Epithelial cell of esophagus (primary cell): Measurements from ENCODE around the gene NUP93.
A peak's percentile ranks its signal among the peaks of the same experiment; 100 is the strongest.

Source experiments
- DNase-seq: peaks from one replicate; pipeline ENCODE4 v3.0.0; 2010; ENCODE audit warnings: low read depth
- H3K4me3 ChIP-seq: 2 replicates; pipeline ENCODE4 v1.5.1; 2011; ENCODE audit warnings: mild to moderate bottlenecking, low read length, control low read depth
- TF ChIP-seq, protein P1 (sequence below): IDR thresholded peaks from 2 replicates; pipeline ENCODE4 v1.5.1; 2011; ENCODE audit warnings: low read depth, mild to moderate bottlenecking, low read length, control low read depth, inconsistent platforms; ENCODE audit not compliant: insufficient read depth; ENCODE audit errors: missing control alignments

Gene NUP93

DNA sequence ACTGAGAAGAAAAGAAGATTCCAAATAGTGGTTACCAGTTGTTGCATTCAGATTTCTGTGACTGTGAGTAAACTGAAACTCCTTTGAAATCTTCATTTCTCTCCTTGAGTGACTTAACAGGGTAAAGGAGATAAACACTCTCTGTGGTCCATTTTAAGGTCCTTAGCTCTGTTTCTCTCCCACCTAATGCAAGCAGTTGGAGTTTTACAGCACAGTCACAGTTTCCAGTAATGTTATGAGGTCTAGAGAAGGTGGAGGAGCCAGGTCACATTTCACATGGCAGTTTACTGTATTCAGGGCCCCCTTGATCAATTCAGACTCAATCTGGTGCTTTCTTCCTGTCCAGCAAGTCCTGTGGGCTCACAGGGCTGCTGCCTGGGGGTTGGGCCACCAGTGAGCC is 102.8 kb downstream of the NUP93 start:
- no peak overlapping the region for H3K4me3 ChIP-seq
- TF ChIP-seq, protein P1, sequence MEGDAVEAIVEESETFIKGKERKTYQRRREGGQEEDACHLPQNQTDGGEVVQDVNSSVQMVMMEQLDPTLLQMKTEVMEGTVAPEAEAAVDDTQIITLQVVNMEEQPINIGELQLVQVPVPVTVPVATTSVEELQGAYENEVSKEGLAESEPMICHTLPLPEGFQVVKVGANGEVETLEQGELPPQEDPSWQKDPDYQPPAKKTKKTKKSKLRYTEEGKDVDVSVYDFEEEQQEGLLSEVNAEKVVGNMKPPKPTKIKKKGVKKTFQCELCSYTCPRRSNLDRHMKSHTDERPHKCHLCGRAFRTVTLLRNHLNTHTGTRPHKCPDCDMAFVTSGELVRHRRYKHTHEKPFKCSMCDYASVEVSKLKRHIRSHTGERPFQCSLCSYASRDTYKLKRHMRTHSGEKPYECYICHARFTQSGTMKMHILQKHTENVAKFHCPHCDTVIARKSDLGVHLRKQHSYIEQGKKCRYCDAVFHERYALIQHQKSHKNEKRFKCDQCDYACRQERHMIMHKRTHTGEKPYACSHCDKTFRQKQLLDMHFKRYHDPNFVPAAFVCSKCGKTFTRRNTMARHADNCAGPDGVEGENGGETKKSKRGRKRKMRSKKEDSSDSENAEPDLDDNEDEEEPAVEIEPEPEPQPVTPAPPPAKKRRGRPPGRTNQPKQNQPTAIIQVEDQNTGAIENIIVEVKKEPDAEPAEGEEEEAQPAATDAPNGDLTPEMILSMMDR = no peak
- DNase-seq = no peak

DNA sequence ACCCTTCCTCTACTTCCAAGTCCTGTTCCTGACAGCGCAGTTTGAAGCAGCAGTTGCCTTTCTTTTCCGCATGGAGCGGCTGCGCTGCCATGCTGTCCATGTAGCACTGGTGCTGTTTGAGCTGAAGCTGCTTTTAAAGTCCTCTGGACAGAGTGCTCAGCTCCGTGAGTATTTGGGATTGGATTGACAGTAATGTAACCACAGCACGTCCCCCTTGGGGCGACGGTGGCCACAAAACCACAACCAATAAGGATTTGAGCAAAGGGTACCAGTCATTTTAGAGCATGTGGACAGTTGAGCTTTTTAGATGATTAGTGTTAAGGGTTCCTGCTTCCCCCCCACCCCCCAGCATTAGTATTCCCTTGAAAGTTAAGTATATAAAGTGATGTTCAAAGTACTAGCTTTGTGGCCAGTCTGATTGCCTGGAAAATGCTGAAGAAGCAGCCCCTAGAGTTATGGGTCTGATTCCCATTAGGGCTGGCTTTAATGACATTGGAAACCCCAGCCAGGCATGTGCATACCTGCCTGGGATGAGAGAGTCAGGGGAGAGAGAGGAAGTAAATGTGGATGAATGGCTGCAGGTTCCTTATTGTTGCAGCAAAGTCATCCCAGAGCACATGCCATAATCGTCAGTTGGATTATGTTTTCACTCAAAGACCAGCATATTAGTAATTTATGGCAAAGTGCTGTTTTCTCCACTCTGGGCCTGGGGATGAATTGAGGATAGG is 103.5 kb downstream of the NUP93 start:
- peak; percentile 78 for DNase-seq
- H3K4me3 ChIP-seq = no peak overlapping the region
- TF ChIP-seq, protein P1 = no peak

DNA sequence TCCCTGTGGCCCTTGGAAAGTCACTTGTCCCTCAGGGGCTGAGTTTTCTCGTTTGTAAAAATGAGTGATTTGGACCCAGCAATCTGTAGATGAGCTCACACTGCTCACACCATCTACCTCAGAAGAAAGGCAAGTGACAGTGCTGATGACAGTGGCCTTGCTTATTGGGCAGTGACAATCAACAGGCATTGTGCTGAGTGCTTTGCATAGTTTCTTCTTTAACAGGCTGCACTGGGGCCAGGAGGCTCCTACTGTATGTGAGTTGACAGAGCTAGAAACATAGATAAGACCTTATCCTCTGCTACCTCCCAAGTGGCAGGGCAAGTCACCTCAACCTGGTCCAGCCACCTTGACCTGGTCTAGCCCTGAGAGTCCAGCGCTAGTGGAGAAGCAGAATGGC is 105.4 kb downstream of the NUP93 start:
- no peak for DNase-seq
- no peak overlapping the region for H3K4me3 ChIP-seq
- TF ChIP-seq, protein P1 = no peak

DNA sequence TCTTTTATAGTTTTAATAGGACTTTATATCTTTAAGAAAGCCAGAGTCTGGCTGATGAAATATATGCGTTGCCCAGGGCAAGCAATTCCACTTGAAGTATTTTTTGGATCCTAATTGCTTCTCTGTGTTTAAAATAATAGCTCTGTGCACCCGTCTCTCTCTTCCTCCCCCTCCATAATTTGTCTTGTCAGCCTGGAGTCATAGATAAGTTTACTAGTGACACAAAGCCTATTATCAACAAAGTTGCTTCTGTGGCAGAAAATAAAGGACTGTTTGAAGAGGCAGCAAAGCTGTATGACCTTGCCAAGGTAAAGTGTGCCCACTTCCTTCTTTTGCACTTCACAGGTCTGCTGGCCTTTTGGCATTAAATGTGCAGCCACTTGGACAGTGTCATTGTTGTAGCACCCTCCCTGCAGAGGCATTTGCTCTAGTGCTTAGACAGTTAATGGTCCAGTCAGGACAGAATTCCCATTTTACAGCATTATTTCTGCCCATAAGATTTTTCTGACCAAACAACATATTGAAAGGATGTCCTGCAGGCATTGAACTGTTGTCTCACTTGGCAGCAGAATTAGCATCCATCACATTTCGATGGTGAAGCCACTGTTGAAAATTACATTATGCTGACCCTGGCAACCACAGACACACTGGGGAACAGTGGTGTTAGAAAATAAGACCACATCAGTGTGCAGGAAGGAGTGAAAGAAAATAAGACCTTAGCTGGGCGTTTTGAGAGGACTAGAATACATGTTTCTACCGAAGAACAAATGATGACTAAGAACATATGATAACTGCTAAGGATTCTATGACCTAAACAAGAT is 106.7 kb downstream of the NUP93 start:
- no peak overlapping the region for H3K4me3 ChIP-seq
- TF ChIP-seq, protein P1 = no peak
- DNase-seq = no peak

DNA sequence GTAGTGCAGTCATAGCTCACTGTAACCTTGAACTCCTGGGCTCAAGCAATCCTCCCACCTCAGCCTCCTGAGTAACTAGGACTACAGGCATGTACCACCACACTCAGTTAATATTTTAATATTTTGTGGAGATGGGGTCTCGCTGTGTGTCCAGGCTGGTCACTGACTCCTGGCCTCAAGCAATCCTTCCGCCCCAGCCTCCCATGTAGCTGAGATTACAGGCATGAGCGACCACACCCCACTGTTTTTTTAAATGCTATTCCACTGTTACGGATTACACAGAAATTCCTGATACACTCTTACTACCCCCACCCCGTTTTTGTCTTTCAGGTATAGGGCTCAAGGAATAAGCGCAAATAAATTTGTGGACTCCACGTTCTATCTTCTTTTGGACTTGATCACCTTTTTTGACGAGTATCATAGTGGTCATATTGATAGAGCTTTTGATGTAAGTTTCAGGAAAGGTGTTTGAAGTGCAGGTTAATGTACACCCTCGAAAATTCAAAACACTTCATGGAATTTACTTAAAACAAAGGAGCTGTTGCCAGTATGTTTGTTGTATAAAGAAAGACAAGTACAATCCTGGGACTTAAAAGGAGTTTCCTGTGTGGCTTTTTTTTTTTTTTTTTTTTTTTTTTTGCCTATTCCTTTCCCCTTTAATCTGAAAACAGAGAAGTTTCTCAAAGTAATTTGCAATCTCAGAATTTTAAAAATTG is 108.9 kb downstream of the NUP93 start:
- no peak for DNase-seq
- TF ChIP-seq, protein P1 = no peak
- H3K4me3 ChIP-seq = no peak overlapping the region

DNA sequence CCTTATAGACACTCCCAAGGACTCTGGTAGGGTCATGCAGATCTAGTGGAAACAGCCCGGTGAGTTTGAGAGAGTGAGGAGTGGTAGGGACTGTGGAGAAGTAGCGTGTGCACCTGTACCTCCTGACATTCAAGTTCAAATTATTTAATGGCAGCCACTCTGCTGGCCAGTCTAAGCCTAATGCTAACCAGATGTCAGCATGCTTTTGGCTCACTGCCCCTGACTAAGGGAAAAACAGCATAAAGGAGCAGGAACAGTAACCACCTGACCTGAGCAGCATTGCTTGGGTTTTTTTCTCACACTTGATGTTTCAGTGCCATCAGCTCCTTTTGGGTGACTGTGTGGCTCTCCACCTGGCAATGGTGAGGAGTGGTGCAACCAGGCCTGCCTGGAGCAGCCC is 111.3 kb downstream of the NUP93 start:
- no peak for DNase-seq
- TF ChIP-seq, protein P1 = no peak
- no peak overlapping the region for H3K4me3 ChIP-seq
